DMS 273 (cell line): Measurements from ENCODE around the gene NAALADL2.
A peak's percentile ranks its signal among the peaks of the same experiment; 100 is the strongest.
"Not testable (repeated sequence)": the region's sequence is repeated elsewhere in the genome, so short reads cannot be mapped to it uniquely, and the experiment has no call there.

Source experiments
- DNase-seq: peaks from one replicate; lab custom pipeline; 2025; ENCODE audit not compliant: unreplicated experiment; lab: John Stamatoyannopoulos, UW

The NAALADL2 gene

DNA sequence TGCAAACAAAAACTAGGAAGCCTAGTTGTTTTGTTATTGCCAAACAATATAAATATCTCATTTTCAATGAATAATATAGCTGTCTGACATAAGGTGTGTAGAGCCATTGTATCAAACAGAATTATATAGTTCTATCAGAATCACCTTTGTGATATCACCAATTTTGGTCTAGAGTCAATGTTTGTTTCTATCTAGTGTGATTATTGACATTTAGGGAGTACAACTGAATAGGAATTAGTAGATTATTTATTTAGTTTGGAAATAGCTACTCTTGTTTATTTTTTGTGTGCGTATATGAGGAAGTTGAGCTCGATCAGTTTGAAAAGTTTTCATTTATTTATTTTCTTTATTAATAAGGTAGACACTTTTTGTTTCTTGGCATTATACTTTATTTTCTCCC lies 389.7 kb downstream of the NAALADL2 start:
- no peak for DNase-seq

GRCh38 chr3:175255698-175256097 lies 396.6 kb downstream of the NAALADL2 start:
- peak; percentile 42 for DNase-seq

DNA sequence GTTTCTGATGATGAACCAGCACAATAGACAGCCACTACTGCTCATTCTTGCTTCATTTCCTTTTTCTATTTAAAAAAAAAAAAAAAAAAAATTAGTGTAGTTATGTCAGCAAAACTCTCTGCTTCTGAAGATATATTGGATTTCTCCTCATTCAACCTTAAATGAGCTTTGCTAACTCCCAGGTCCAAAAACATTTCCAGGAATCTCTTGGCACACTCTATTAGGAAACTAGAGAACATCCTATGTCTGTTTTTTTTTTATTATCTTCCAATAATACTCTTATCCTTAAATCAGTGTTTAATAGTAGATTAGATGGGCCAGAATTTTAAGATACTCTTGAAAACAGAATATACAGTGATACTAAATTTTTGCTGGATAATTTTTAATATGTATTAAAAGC lies 398.0 kb downstream of the NAALADL2 start:
- DNase-seq: no peak

DNA sequence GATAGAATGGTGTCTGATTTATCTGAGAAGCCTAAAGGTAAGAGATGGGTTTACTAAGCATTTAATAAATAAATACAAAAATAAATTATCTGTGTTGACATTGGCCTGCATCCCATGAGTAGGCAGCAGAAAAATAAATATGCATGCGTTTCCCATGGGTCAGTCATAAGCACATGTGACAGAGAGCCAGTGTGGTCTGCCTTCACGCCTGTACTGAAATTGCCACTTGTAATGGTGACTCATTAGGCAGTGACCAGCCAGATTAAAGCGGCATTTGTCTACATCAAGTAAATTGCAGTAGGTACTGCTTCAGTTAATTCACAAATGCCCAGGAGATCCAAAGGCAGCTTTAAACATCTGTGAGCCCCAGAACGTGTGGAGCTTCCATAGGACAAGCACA lies 399.6 kb downstream of the NAALADL2 start:
- DNase-seq: no peak

DNA sequence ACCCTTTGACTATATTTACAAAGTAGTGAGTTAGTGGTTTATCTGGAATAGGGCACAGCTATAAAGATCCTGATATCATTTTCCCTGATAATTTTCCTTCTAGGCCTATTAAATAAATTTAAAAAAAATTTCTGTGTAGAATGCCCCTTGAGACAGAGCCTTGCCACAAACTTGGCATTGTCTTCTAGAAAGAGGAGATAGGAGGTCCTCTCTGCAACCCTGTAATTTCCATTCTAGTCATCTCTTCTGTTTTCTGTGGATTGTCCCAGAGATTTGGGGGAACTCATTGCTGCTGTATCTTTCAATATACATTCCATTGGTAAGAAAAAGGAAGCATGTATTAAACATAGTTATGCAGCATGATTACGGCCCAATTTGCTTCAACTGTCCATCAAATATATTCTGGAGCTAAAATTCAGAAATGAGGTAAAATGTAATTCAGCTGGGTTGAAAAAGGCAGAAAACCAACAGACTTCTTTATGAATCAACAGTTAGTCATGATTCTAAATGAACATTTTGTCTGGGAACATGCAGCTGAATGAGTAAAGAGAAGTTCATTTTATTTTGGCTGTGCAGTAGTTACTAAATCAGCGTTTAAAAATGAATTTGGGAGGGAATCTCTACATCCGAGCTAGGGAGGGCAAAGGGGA lies 401.1 kb downstream of the NAALADL2 start:
- no peak for DNase-seq

DNA sequence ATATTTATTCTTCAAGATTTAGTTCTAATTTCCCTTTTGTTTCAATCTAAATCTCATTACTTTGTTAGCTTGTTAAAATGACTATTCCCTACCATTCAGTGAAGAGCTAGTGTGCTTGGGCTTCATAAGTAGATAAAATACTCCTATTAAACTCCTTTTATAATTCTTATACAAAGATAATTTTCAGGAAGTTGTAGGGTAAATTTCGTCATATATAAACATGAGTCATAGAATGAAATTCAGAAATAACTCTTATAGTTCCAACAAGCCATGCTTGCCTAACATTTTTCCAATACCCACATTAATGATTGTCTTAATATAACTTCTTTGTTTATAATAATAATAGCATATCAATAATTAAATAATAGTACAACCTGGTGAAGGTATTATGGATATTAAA lies 407.3 kb downstream of the NAALADL2 start:
- DNase-seq: no peak

DNA sequence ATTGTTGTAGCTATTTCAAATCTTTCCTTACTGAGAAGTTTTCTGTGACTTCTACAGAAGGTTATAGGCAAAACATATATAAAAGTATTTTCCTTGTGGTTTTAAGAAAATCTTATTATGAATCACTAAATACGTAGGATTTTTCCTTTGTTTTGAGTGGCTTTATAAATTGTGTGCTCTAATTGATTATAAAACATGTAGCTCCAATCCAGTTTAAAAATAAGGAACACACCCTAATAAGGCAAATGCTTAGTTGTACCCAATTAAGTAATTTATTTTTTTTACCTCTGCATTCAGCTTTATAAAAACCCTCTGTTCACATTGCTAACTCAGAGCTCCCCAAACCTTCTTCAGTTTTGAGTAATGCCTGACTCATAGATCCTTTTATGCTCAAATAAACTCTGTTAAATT lies 408.0 kb downstream of the NAALADL2 start:
- no peak for DNase-seq

DNA sequence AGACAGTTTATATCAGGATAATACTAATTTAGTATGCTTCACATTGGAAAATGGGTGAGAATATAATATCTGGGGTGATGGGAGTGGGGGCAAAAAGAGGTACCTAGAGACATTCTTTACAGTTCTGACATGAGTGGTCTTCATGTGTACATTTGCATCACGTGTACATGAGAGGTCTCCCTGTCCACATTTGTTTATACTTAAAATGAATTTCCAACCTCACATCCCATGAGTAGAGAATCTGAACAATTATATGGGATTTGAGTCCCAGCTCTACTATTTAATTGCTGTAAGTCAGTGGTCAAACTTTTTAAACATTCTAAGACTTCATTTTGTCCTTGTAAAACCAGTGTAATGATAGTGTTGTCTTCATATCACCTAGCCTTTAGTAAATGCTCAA lies 408.4 kb downstream of the NAALADL2 start:
- DNase-seq: no peak

DNA sequence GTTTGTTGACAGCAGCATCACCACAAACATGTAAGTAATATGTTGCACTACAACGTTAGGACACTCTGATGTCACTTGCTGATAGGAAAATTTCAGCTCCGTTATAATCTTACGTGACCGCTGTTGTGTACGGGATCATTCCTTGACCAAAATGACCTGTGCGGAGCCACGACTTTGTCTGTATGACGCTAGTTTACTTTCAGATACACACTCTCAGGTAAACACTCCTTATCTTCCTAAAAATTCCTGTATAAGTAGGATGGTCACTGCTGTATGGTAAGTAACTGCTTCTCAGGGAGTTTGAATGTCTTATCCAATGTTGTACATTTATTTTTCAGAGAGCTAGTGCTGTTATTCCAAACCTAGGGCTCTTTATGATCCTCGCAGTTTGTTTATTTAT lies 410.3 kb downstream of the NAALADL2 start:
- no peak for DNase-seq

- DNase-seq: peak; percentile 57
Observed at GRCh38 chr3:175270198-175270837, 411.2 kb downstream of the NAALADL2 start.

DNA sequence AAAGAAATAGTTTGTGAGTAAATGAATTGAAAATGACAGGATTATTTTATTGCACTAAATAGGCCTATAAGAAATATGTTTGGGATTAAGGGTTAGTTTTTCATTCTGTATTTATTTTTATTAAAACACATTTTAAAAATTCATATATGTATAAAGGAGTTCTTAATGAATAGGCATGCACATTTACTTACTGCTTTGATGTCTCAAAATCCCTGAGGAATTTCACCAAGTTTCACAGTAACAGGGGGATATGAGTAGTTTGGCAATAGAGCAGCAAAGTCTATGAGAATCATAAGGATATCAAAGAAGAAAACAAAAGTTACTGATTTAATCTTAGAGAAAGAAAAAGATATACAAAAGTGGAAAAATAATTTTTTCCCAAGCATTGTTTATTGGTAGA lies 411.7 kb downstream of the NAALADL2 start:
- no peak for DNase-seq

DNA sequence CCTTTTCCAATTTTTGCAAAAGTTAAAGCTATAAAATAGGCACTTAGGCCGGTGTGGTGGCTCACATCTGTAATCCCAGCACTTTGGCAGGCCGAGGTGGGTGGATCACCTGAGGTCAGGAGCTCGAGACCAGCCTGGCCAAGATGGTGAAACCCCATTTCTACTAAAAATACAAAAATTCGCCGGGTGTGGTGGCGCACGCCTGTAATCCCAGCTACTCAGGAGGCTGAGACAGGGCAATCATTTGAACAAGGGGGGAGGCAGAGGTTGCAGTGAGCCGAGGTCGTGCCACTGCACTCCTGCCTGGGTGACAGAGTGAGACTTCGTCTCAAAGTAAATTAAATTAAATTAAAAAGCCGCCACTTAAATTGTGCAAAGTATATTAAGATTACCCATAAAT lies 412.3 kb downstream of the NAALADL2 start:
- not testable (repeated sequence) for DNase-seq

GRCh38 chr3:175272392-175272791 lies 413.3 kb downstream of the NAALADL2 start:
- peak; percentile 15 for DNase-seq

DNA sequence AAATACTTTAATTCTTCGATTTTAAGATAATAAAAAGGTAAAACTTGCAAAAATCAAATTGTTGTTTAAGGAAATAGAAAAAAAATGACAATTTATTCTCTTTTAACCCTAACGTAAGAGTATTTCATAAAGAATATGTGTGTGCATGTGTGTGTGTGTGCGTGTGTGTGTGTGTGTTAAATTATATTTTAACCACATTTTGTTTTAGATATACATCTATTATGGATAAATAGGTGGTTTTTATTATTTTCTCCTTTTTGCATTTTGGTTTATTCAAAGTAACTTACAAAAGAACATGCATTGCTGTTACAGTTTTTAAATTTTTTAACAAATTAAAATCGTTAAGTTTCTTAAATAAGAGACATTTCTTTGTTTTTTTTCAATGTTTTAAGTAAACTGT lies 414.4 kb downstream of the NAALADL2 start:
- DNase-seq: peak; percentile 44

GRCh38 chr3:175274056-175274455 lies 414.9 kb downstream of the NAALADL2 start:
- peak; percentile 97 for DNase-seq

GRCh38 chr3:175274474-175275218 lies 415.5 kb downstream of the NAALADL2 start:
- peak; percentile 67 for DNase-seq

- no peak for DNase-seq
Observed at GRCh38 chr3:175278680-175279079, 419.5 kb downstream of the NAALADL2 start.

DNA sequence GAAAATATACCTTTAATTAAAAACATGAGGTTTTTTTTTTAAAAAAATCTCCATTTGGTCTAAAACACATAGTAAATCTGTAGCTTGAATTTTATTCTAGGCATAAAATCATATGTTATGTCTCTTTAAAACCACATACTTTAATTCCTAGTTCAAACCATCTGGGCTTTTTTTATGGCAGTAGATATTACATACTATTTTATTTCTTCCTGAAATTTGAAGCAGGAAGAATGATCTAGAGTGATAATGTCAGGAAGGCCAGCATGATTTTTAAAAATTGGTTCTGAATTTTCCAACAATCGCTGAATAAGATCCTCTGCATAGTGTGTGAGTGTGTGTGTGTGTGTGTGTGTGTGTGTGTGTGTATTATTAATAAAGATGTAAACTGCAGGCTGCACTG lies 420.3 kb downstream of the NAALADL2 start:
- DNase-seq: no peak

DNA sequence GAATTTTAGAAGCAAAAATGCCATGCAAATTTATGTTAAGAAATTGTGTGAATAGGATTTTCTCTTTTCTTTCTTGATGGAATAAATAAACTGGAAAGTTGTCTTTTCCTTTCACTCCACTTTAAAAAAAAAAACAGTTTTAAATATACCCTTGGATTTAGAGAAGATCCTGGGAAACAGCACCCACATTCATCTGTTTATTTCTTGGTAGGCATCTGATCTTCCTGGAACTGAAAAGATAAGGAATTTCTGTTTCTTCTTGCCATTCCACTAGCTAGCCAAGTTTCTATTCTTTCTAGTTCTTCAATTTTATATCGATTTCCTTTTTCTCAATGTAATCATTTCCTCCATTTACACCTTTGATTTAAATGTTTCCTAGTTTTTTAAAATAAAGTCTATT lies 420.8 kb downstream of the NAALADL2 start:
- no peak for DNase-seq

DNA sequence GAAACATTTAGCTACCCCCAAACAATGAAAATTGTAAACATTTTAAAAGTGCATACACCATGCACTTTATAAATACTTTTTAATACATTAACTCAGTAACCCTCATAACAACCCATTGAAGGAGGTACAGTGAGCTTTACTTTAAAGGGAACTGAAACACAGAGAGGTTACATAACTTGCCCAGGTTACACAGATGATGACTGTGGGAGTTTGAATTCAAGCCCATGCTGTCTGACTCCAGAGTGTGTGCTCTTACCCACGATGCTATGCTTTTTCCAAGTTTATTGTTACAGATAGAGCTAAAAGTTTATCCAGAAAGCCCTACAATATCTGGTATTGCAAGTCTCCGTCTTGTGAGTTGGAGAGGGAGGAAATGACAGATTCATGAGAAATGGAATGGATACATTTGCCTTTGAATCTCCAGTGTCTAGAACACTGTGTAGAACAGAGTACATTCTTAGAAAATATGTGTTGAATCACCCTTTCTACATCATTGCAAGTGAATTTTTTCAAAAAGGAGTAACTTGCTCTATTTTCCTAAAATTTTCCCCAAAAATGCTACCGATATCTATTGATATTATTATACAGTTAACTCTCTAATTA lies 428.3 kb downstream of the NAALADL2 start:
- no peak for DNase-seq

DNA sequence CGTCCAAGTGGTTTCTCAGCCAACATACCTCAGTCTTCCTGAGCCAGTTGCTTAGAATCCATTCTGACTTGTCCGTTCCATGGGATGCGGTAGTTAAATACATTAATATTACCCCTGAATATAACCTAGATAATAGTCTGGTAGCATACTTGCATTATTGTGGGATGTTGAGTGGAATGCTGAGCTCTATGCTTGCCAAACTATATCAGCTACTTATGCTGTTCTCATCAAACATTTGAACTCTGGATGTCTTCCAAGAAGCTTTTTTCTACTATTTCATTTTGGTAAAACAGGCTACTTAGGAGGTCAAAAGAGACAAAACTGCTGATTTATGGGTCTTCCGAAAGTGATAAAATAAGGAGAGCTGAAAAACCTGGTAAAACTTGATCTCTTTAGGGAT lies 429.5 kb downstream of the NAALADL2 start:
- no peak for DNase-seq

DNA sequence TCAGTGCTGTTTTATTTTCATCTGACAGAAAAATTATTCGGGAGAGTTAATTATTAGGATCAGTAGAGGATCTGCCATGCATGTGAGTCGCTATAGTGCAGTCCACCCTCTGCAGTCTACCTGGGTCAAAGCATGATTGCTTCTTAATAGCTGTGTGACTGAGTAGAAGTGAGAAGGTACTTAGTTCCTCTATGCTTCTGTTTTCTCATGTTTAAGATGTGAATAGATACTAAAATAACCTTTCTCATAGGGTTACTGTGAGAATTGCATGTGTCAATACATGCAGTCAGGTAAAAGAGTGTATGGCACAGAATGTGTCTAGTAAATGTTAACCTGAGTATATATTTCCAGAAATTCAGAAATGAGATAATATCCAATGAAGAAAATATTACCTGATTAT lies 435.7 kb downstream of the NAALADL2 start:
- DNase-seq: no peak
